HG02763 (cell line): ENCODE results near the gene CDH23.

ENCODE experiments used
- ATAC-seq: cut with Tn5 transposase; IDR thresholded peaks from one replicate; pipeline ENCODE4 v1.9.1; 2021; ENCODE audit warnings: mild to moderate bottlenecking, moderate library complexity; ENCODE audit not compliant: unreplicated experiment

Gene CDH23

GRCh38 chr10:71695502-71696476 lies 299.1 kb downstream of the CDH23 start:
- ATAC-seq, result no peak

- no peak for ATAC-seq
These were observed 300.1 kb downstream of the CDH23 start for GRCh38 chr10:71696628-71697326.

GRCh38 chr10:71697938-71698709 lies 301.4 kb downstream of the CDH23 start:
- ATAC-seq, result no peak

- ATAC-seq, result no peak
These were observed 302.0 kb downstream of the CDH23 start for GRCh38 chr10:71698737-71699136.

- ATAC-seq, result no peak
These were observed 304.1 kb downstream of the CDH23 start for GRCh38 chr10:71700731-71701368.

GRCh38 chr10:71701496-71702132 lies 304.9 kb downstream of the CDH23 start:
- ATAC-seq, result no peak

- ATAC-seq, result no peak
These were observed 306.9 kb downstream of the CDH23 start for GRCh38 chr10:71703577-71703976.

GRCh38 chr10:71704816-71705215 lies 308.1 kb downstream of the CDH23 start:
- ATAC-seq, result no peak

GRCh38 chr10:71705582-71705981 lies 308.9 kb downstream of the CDH23 start:
- ATAC-seq, result no peak

GRCh38 chr10:71706216-71707121 lies 309.7 kb downstream of the CDH23 start:
- no peak for ATAC-seq

- no peak for ATAC-seq
These were observed 310.6 kb downstream of the CDH23 start for GRCh38 chr10:71707240-71707789.

- no peak for ATAC-seq
These were observed 311.6 kb downstream of the CDH23 start for GRCh38 chr10:71708301-71708703.

GRCh38 chr10:71708897-71709882 lies 312.5 kb downstream of the CDH23 start:
- ATAC-seq, result no peak

- ATAC-seq, result no peak
These were observed 313.8 kb downstream of the CDH23 start for GRCh38 chr10:71710519-71710918.

GRCh38 chr10:71711052-71711623 lies 314.4 kb downstream of the CDH23 start:
- ATAC-seq, result no peak

- no peak for ATAC-seq
These were observed 315.4 kb downstream of the CDH23 start for GRCh38 chr10:71712170-71712569.

- no peak for ATAC-seq
These were observed 315.9 kb downstream of the CDH23 start for GRCh38 chr10:71712572-71713134.
